Endothelial cell of umbilical vein (primary cell): ENCODE measurements around the gene MAP2K7. TPM values are rescaled to one million over a fixed set of nuclear protein-coding genes. Genes with fewer than 3 reads are reported as not detected.
"Not testable (repeated sequence)": the region's sequence is repeated elsewhere in the genome, so short reads cannot be mapped to it uniquely, and the experiment has no call there.

Source experiments
- BruUV-seq: library from RNA; stranded (reverse); fragments of 400-500 nt; replicated peaks from 2 replicates; lab custom pipeline; 2021; lab: Mats Ljungman, UMichigan
- CTCF ChIA-PET: fragments of 300-600, 350-600 bp; sonication (Branson Sonifier 250); formaldehyde crosslinking; loops from one replicate; lab custom pipeline; 2021; ENCODE audit warnings: antibody characterized with exemption, inconsistent platforms; lab: Charles Lee
- POLR2A ChIA-PET: fragments of 300-600, 350-600 bp; sonication (Branson Sonifier 250); formaldehyde crosslinking; loops from one replicate; lab custom pipeline; 2021; ENCODE audit warnings: antibody characterized with exemption, inconsistent platforms; lab: Charles Lee
- DNase-seq: peaks from one replicate; pipeline ENCODE4 v3.0.0-alpha.2; 2011; ENCODE audit warnings: low read depth, low spot score
- FAIRE-seq: peaks from 2 replicates; lab custom pipeline; 2011; peaks lifted over from hg19 to GRCh38; lab: Jason Lieb, UNC
- H2AFZ ChIP-seq: 2 replicates; pipeline ENCODE4 v1.6.0; 2012; ENCODE audit warnings: low read depth, low read length, control low read depth, inconsistent platforms
- H3K27ac ChIP-seq: 2 replicates; pipeline ENCODE4 v1.5.1; 2011; ENCODE audit warnings: low read depth, mild to moderate bottlenecking, control low read depth, low read length, moderate library complexity; ENCODE audit not compliant: insufficient read depth
- H3K27me3 ChIP-seq, 2 experiments: 2 replicates each; pipeline versions ENCODE4 v1.6.0 to v1.6.1; 2011; ENCODE audit warnings: low read length in 2 of 2, mixed read lengths in 1 of 2; ENCODE audit not compliant: control insufficient read depth in 2 of 2, insufficient read depth in 2 of 2
- H3K36me3 ChIP-seq, 2 experiments: 2 replicates in 1 of 2; 3 replicates in 1 of 2; pipeline ENCODE4 v1.5.1; 2011; ENCODE audit warnings: low read length in 2 of 2, mild to moderate bottlenecking in 1 of 2, moderate library complexity in 1 of 2; ENCODE audit not compliant: control insufficient read depth in 2 of 2, insufficient read depth in 2 of 2; ENCODE audit errors: extremely low read depth in 1 of 2
- H3K4me1 ChIP-seq: 3 replicates; pipeline ENCODE4 v1.5.1; 2011; ENCODE audit warnings: mild to moderate bottlenecking, low read length; ENCODE audit not compliant: control insufficient read depth, insufficient read depth; ENCODE audit errors: extremely low read depth
- H3K4me2 ChIP-seq: 2 replicates; pipeline ENCODE4 v1.6.1; 2011; ENCODE audit warnings: low read length, control low read depth, mixed read lengths; ENCODE audit not compliant: insufficient read depth
- H3K4me3 ChIP-seq, 3 experiments: fragments of 200-600 bp in 1 of 3; sonication (generic), shearing (Covaris generic) in 1 of 3; replicated peaks in 1 of 3; 2 replicates each; pipeline ENCODE4 v1.5.1; 2011 to 2016; ENCODE audit warnings: control low read depth in 3 of 3, low read length in 3 of 3, mild to moderate bottlenecking in 2 of 3, inconsistent platforms in 1 of 3, low read depth in 1 of 3, moderate library complexity in 1 of 3; ENCODE audit not compliant: insufficient read depth in 1 of 3
- H3K79me2 ChIP-seq: 2 replicates; pipeline ENCODE4 v1.6.0; 2012; ENCODE audit warnings: low read length, inconsistent platforms; ENCODE audit not compliant: control insufficient read depth, insufficient read depth
- H3K9ac ChIP-seq: replicated peaks from 2 replicates; pipeline ENCODE3; 2011; ENCODE audit warnings: low read length, control low read depth; ENCODE audit not compliant: insufficient read depth; ENCODE audit errors: extremely low read depth
- H3K9me1 ChIP-seq: replicated peaks from 3 replicates; pipeline ENCODE4 v1.6.0; 2011; ENCODE audit warnings: mild to moderate bottlenecking, low read length; ENCODE audit not compliant: control insufficient read depth, insufficient read depth; ENCODE audit errors: extremely low read depth
- H3K9me3 ChIP-seq: replicated peaks from 2 replicates; pipeline ENCODE4 v1.5.1; 2012; ENCODE audit warnings: low read length, inconsistent platforms; ENCODE audit not compliant: control insufficient read depth, insufficient read depth
- H4K20me1 ChIP-seq: replicated peaks from 2 replicates; pipeline ENCODE3; 2011; ENCODE audit warnings: mild to moderate bottlenecking, low read length; ENCODE audit not compliant: control insufficient read depth, insufficient read depth; ENCODE audit errors: extremely low read depth
- EZH2 ChIP-seq: IDR thresholded peaks from 2 replicates; pipeline ENCODE4 v1.6.1; 2012; ENCODE audit warnings: borderline replicate concordance, low read depth, mild to moderate bottlenecking, moderate library complexity, low read length, inconsistent platforms; ENCODE audit not compliant: severe bottlenecking
- FOS ChIP-seq: IDR thresholded peaks from 2 replicates; pipeline ENCODE4 v1.6.1; 2011; ENCODE audit warnings: mild to moderate bottlenecking, low read length, moderate library complexity, borderline replicate concordance; ENCODE audit not compliant: insufficient read depth
- GATA2 ChIP-seq: IDR thresholded peaks from 2 replicates; pipeline ENCODE4 v1.7.0; 2011; ENCODE audit warnings: low read depth, mild to moderate bottlenecking, moderate library complexity, mixed read lengths, low read length; ENCODE audit not compliant: insufficient read length, insufficient read depth
- JUN ChIP-seq: IDR thresholded peaks from 2 replicates; pipeline ENCODE4 v1.6.1; 2011; ENCODE audit warnings: borderline replicate concordance, low read depth; ENCODE audit not compliant: insufficient read length, insufficient read depth
- MYC ChIP-seq: IDR thresholded peaks from one replicate; pipeline ENCODE4 v1.6.1; 2011; ENCODE audit warnings: mild to moderate bottlenecking, low read depth, low read length
- POLR2A ChIP-seq: IDR thresholded peaks from 2 replicates; pipeline ENCODE4 v1.6.1; 2012; ENCODE audit warnings: low read depth, mild to moderate bottlenecking, control low read depth, low read length
- POLR2AphosphoS5 ChIP-seq: IDR thresholded peaks from 2 replicates; pipeline ENCODE4 v1.6.1; 2012; ENCODE audit warnings: low read depth, mild to moderate bottlenecking, control low read depth, low read length, moderate library complexity; ENCODE audit not compliant: insufficient read depth
- dilution Hi-C: fragments of 300-500 bp; cut with MboI; formaldehyde crosslinking; loops from one replicate; pipeline ENCODE4 v1.15.0; 2019; ENCODE audit warnings: low sequenced_read_pairs; ENCODE audit not compliant: extremely low pct_ligation_motif_present
- intact Hi-C: fragments of 100-400 bp; cut with micrococcal nuclease; formaldehyde crosslinking; loops from one replicate; pipeline ENCODE4 v1.10.0; 2022
- polyA plus RNA-seq, 4 experiments: library from polyadenylated mRNA; depleted of rRNA in 3 of 4; stranded (reverse) in 3 of 4; unstranded in 1 of 4; fragments of >200 nt; gene quantifications; 2 replicates each; pipeline versions ENCODE4 v1.2.1 to v1.2.3, GENCODE V29; 2011 to 2012; ENCODE audit warnings: missing spikeins in 1 of 4
- total RNA-seq: library from RNA; stranded (reverse); gene quantifications from 2 replicates; pipeline ENCODE4 v1.2.3, GENCODE V29; 2021
- TF ChIP-seq, protein P1 (sequence below), 2 donors: IDR thresholded peaks; 1 replicate in 1 of 2; 2 replicates in 1 of 2; pipeline ENCODE4 v1.5.1; 2011; ENCODE audit warnings: low read length in 2 of 2, mild to moderate bottlenecking in 2 of 2, moderate library complexity in 2 of 2, control low read depth in 1 of 2, inconsistent platforms in 1 of 2, low read depth in 1 of 2; ENCODE audit not compliant: insufficient read depth in 1 of 2; ENCODE audit errors: extremely low read depth in 1 of 2
- TF ChIP-seq, protein P2 (sequence below): IDR thresholded peaks from 2 replicates; pipeline ENCODE4 v1.6.1; 2011; ENCODE audit not compliant: insufficient read depth, insufficient read length

MAP2K7 gene
- total and polyA plus RNA-seq, 2 donors (not counting 3 experiments of a cell fraction or from before 2014, with no cell fraction given) = 13.8 to 36.0 TPM

DNA sequence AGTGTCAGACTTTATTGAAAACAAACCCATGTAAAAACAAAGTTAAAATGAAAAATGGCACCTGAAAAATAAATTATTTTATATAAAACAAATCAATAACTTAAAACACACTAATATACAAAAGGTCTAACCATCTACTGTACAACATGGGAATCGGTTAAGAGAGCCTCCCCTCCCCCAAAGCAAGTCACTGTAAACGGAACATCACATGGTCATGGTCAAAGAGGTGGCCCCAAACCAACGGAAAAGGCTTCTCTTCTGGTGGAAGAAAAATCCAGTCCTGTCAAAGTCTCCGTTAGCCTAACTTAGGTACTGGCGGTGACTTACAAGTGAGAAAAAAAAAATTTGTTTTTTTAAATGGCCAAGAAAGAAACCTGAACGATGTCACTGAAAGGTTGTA is 55.5 kb downstream of the MAP2K7 start:
- H3K27ac ChIP-seq = no peak overlapping the region
- no peak for TF ChIP-seq FOS
- TF ChIP-seq, protein P1, sequence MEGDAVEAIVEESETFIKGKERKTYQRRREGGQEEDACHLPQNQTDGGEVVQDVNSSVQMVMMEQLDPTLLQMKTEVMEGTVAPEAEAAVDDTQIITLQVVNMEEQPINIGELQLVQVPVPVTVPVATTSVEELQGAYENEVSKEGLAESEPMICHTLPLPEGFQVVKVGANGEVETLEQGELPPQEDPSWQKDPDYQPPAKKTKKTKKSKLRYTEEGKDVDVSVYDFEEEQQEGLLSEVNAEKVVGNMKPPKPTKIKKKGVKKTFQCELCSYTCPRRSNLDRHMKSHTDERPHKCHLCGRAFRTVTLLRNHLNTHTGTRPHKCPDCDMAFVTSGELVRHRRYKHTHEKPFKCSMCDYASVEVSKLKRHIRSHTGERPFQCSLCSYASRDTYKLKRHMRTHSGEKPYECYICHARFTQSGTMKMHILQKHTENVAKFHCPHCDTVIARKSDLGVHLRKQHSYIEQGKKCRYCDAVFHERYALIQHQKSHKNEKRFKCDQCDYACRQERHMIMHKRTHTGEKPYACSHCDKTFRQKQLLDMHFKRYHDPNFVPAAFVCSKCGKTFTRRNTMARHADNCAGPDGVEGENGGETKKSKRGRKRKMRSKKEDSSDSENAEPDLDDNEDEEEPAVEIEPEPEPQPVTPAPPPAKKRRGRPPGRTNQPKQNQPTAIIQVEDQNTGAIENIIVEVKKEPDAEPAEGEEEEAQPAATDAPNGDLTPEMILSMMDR (IDR thresholded peaks at IDR 0.05; ENCODE audit: extremely low read depth in 1 of 2, insufficient read depth in 1 of 2, low read depth in 1 of 2, low read length in 2 of 2) = no peak
- TF ChIP-seq MYC = no peak
- no peak for TF ChIP-seq POLR2AphosphoS5
- TF ChIP-seq JUN = no peak
- no peak for TF ChIP-seq GATA2
- TF ChIP-seq EZH2 = no peak
- TF ChIP-seq, protein P2, sequence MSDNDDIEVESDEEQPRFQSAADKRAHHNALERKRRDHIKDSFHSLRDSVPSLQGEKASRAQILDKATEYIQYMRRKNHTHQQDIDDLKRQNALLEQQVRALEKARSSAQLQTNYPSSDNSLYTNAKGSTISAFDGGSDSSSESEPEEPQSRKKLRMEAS = no peak
- TF ChIP-seq POLR2A = no peak
- POLR2A ChIA-PET = no interaction called here
- CTCF ChIA-PET = interaction anchor here (1.0 to 2.2 kb wide), 2 partner anchors 11 to 15 kb away, joined by 5 to 13 read pairs; no protein-coding TSS in a partner anchor
- H2AFZ ChIP-seq = no peak overlapping the region
- intact Hi-C loops (no loop called here), dilution Hi-C loops (no loop called here)
- H3K36me3 ChIP-seq = peaks cover 10 to 15% of the 10 kb centered on the region in 2 experiments
- no peak for DNase-seq
- H3K4me2 ChIP-seq = no peak overlapping the region
- no peaks in the 10 kb centered on the region for H3K9me3 ChIP-seq
- FAIRE-seq = no peak
- H4K20me1 ChIP-seq = no peaks in the 10 kb centered on the region
- no peak overlapping the region for H3K9ac ChIP-seq
- H3K27me3 ChIP-seq = no peaks in the 10 kb centered on the region
- H3K4me3 ChIP-seq = no peak overlapping the region
- H3K79me2 ChIP-seq = no peaks in the 10 kb centered on the region
- H3K4me1 ChIP-seq = no peaks in the 10 kb centered on the region
- H3K9me1 ChIP-seq = no peaks in the 10 kb centered on the region
- no TSS peak for BruUV-seq

DNA sequence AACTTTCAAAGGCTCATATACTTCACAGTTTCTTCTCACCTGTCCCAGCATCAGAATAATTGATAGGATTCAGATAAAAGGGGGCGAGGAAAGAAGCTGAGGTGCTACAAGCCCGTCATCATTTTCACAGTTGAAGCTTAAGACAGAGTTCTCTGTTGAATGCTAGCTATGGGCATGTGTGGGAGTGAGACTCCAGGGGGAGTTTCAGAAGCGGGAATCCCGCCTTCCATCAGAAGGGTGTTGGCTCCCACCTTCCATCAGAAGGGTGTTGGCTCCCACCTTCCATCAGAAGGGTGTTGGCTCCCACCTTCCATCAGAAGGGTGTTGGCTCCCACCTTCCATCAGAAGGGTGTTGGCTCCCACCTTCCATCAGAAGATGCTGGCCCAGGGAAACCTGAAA is 57.4 kb downstream of the MAP2K7 start:
- H3K9ac ChIP-seq, H3K79me2 ChIP-seq, FAIRE-seq, H3K9me3 ChIP-seq, H2AFZ ChIP-seq, H4K20me1 ChIP-seq, H3K27ac ChIP-seq, BruUV-seq, H3K4me2 ChIP-seq, H3K9me1 ChIP-seq, intact Hi-C loops, POLR2A ChIA-PET, dilution Hi-C loops, DNase-seq, H3K4me1 ChIP-seq, H3K4me3 ChIP-seq, H3K27me3 ChIP-seq: not testable (repeated sequence)
- CTCF ChIA-PET = interaction anchor here (2.0 to 2.2 kb wide), 2 partner anchors 10 to 17 kb away, joined by 13 to 16 read pairs; no protein-coding TSS in a partner anchor
- peaks cover 10 to 23% of the 10 kb centered on the region in 2 experiments for H3K36me3 ChIP-seq
